NCI-H2081 treated with DMSO at 0.1 percent for 48 hours (cell line): ENCODE data around the gene SMCO4.
"Not testable (repeated sequence)": the region's sequence is repeated elsewhere in the genome, so short reads cannot be mapped to it uniquely, and the experiment has no call there.

Experiments
- DNase-seq: peaks from one replicate; lab custom pipeline; 2025; lab: John Stamatoyannopoulos, UW

The SMCO4 gene

DNA sequence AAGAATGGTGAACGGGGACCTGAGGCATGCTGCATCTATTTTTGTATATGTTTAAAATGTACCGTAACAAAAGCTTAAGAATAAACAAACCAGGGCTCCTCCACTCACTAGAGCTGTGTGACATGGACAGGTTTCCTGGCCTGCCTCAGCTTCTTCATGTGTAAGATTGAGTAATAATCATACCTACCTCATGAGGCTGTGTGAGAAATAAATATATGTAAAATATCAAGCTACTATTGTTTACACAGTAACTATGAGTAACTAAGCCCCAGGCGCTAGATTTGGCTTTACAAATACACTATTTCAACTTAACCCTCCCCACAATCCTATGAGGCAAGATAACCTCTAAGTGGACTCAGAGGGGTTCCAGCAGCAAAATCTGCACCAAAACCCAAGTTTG, 66.4 kb downstream of the SMCO4 start:
- no peak for DNase-seq

DNA sequence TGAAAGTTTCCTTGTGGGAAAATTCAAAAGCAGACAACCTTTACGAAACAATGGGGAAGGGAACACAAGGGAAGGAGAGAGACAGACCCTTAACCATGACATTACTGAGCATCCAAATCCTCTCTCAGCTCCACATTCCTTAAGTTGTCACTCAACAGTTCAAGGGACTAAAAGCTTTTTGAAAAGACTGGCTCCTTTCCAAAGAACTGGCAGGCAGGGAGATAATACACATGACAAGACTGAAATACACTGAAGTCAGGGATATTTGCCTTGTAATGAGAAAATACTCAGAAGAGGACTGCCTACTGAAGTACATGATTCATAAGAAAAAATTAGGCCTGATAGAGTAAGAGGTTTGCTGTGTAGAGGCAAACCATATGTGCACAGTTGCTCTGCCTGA, 69.1 kb downstream of the SMCO4 start:
- DNase-seq: no peak

GRCh38 chr11:93468290-93468689, 74.9 kb downstream of the SMCO4 start:
- DNase-seq: no peak

DNA sequence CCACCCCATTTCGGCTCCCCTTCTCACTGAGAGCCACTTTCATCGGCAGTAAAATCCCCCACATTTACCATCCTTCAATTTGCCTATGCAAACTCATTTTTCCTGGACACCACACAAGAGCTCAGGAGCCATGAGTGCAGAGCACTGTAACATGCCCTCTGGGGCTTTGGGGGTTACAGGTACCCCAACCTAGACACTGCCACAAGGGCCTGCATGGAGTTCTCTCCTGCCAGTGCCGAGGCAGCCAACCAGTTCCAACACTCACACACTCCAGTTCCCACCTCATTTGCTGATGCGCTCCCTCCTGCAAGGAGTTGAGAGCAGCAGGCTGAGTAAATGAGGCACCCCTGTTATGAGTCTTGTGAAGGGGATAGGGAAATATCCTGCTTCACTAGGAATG, 76.1 kb downstream of the SMCO4 start:
- DNase-seq: no peak

DNA sequence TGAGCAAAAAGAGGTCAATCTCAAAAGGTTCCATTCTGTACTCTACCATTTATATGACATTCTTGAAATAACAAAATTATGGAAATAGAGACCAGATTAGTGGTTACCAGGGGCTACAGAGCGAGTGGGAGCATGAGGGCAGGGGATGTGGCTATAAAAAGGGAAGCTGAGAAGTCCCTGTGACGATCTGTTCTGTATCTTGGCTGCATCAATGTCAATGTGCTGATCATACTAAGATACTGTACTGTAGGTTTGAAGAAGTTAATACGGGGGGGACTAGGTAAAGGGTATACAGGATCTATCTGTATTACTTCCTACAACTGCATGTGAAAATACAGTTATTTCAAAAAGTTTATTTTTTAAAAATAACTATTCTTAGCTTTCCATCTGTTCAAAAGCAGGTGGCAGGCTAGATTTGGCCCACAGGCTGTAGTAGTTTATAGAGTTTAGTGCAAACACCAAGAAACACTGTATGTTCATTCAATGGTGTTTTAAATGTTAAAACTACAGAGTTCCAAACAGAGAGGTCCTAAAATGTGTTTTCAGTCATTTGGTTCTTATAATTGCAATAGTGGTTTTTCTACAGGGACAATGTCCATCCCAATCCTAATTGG, 78.2 kb downstream of the SMCO4 start:
- no peak for DNase-seq

GRCh38 chr11:93463666-93464065, 79.5 kb downstream of the SMCO4 start:
- DNase-seq: not testable (repeated sequence)

- DNase-seq: no peak
These were observed 84.9 kb downstream of the SMCO4 start for GRCh38 chr11:93458286-93458685.

GRCh38 chr11:93444617-93445073, 98.5 kb downstream of the SMCO4 start:
- DNase-seq: no peak

- DNase-seq: not testable (repeated sequence)
These were observed 100.0 kb downstream of the SMCO4 start for GRCh38 chr11:93443232-93443631.

- DNase-seq: no peak
These were observed 110.9 kb downstream of the SMCO4 start for GRCh38 chr11:93432247-93432646.
